NCI-H2196 (cell line): ENCODE measurements around the gene GPR179.
"Not testable (repeated sequence)": the region's sequence is repeated elsewhere in the genome, so short reads cannot be mapped to it uniquely, and the experiment has no call there.

ENCODE experiments used
- DNase-seq: peaks from one replicate; lab custom pipeline; 2025; ENCODE audit not compliant: unreplicated experiment; lab: John Stamatoyannopoulos, UW

Gene GPR179

GRCh38 chr17:38322897-38323296 lies 20.9 kb downstream of the GPR179 start:
- no peak for DNase-seq

DNA sequence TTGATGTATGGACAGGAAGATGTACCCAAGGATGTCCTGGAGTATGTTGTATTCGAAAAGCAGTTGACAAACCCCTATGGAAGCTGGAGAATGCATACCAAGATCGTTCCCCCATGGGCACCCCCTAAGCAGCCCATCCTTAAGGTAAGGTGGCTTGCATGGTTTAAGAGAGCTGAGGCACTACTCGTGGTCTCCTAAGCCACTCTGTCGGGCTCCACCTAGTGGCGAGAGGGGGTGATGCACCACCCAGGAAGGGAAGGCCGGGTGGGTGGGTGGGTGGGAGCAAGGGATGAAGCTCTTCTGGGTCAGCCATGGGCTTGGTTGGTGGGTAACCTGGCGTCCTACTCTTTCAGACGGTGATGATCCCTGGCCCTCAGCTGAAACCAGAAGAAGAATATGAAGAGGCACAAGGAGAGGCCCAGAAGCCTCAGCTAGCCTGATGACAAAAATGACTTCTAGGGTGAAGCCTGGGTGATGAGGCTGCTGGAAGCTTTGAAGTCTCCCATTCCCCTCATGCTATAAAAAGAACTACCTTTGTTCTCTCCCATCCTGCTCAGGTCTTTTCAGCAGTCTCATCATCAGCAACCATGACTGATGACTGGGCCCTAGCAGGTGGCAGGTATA lies 21.5 kb downstream of the GPR179 start:
- DNase-seq, result peak; percentile 58

GRCh38 chr17:38320482-38320881 lies 23.3 kb downstream of the GPR179 start:
- DNase-seq, result no peak

- no peak for DNase-seq
These were observed 26.7 kb downstream of the GPR179 start for GRCh38 chr17:38317081-38317480.

GRCh38 chr17:38315497-38315896 lies 28.3 kb downstream of the GPR179 start:
- DNase-seq, result no peak

GRCh38 chr17:38296834-38297517 lies 46.8 kb downstream of the GPR179 start, which contains the start of gene MRPL45:
Gene MRPL45, plus strand, starts transcription at chr17:38297168. Its CDS starts 16 bp downstream, at chr17:38297184.
- peak; percentile 85 for DNase-seq

DNA sequence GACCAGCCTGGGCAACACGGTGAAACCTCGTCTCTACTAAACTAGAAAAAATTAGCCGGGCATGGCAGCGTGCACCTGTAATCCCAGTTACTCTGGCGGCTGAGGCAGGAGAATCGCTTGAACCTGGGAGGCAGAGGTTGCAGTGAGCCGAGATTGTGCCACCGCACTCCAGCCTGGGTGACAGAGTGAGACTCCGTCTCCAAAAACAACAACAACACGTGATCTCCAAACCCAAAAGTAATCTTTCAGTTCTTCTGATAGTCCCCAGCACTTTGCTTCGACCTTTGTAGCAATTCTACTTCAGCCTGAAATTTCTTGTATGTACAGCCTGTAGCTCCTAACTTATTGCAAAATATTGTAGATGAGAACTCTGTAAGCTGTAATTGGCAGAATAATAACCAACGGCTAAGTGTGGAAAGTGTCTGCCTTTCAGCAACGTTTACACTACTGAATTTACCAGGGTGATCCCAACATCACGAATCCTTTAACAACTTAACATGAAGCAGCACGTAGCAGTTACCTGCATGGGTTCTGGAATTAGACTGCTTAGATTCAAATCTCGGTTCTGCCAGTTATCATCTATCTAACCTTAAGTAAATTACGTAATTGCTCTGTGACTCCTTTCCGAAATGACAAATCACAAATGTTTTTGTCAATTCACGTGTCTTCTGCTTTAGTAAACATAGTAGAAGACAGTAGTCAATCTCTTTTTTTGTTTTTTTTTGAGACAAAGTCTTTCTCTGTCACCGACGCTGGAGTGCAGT lies 48.0 kb downstream of the GPR179 start:
- not testable (repeated sequence) for DNase-seq

- not testable (repeated sequence) for DNase-seq
These were observed 54.0 kb downstream of the GPR179 start for GRCh38 chr17:38289760-38290159.

GRCh38 chr17:38288217-38288827 lies 55.4 kb downstream of the GPR179 start:
- DNase-seq, result peak; percentile 1

DNA sequence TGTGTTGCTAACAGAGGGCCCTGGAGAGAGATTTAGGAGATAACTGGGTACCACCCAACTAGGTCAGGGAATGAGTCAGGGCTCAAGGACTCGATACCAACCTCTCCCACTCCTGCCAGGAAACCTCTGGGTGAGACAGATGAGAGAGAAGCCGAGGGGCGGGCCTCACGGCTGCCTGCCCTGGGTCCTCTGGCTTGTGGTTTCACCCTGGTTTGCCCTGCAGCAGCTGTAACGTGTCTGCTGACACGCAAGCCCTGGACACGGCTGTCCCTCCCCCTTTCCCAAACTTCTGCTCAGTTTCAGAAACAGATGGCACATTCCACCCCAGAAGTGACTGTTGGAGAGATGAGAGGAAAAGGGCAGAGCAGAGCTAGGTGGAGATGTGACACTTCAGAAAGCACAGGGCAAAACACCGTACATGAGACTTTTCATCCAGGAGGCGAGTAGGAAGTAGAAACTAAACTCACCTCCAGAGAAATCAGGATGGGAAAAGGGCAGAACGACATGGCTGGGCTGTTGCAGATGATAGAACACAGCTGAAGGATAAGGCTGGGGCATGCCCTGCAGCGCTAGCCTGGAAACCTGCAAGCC lies 57.2 kb downstream of the GPR179 start:
- not testable (repeated sequence) for DNase-seq

- not testable (repeated sequence) for DNase-seq
These were observed 57.8 kb downstream of the GPR179 start for GRCh38 chr17:38285994-38286393.
